Fibroblast of lung (primary cell): Measurements from ENCODE around the gene CNKSR3. TPM values are rescaled to one million over a fixed set of nuclear protein-coding genes. Genes with fewer than 3 reads are reported as not detected.

Experiments used
- DNase-seq, 2 donors: peaks; one replicate each; pipeline versions ENCODE4 v3.0.0 to v3.0.0-alpha.2; 2010; ENCODE audit warnings: low read depth in 2 of 2
- H2AFZ ChIP-seq: 2 replicates; pipeline ENCODE4 v1.5.1; 2012; ENCODE audit warnings: low read length, control low read depth, inconsistent platforms
- H3K27ac ChIP-seq: 2 replicates; pipeline ENCODE4 v1.5.1; 2011; ENCODE audit warnings: low read length, control low read depth; ENCODE audit not compliant: insufficient read depth
- H3K27me3 ChIP-seq: 2 replicates; pipeline ENCODE4 v1.5.1; 2011; ENCODE audit warnings: mild to moderate bottlenecking, low read length; ENCODE audit not compliant: control insufficient read depth, insufficient read depth
- H3K36me3 ChIP-seq: 2 replicates; pipeline ENCODE4 v1.5.1; 2011; ENCODE audit warnings: low read length; ENCODE audit not compliant: control insufficient read depth, insufficient read depth
- H3K4me1 ChIP-seq: 2 replicates; pipeline ENCODE4 v1.5.1; 2011; ENCODE audit warnings: low read length; ENCODE audit not compliant: control insufficient read depth, insufficient read depth; ENCODE audit errors: extremely low read depth
- H3K4me2 ChIP-seq: 2 replicates; pipeline ENCODE4 v1.5.1; 2011; ENCODE audit warnings: low read length, control low read depth; ENCODE audit not compliant: insufficient read depth; ENCODE audit errors: extremely low read depth
- H3K4me3 ChIP-seq, 4 experiments: fragments of 200-600 bp in 1 of 4; sonication (generic) in 1 of 4; replicated peaks in 1 of 4; 2 replicates each; pipeline ENCODE4 v1.5.1; 2011 to 2016; ENCODE audit warnings: low read length in 4 of 4, low read depth in 3 of 4, mild to moderate bottlenecking in 3 of 4, control low read depth in 2 of 4, inconsistent platforms in 1 of 4, mixed read lengths in 1 of 4; ENCODE audit not compliant: insufficient read depth in 1 of 4; ENCODE audit errors: control extremely low read depth in 1 of 4
- H3K79me2 ChIP-seq: 2 replicates; pipeline ENCODE4 v1.5.1; 2012; ENCODE audit warnings: mild to moderate bottlenecking, low read length, inconsistent platforms; ENCODE audit not compliant: control insufficient read depth, insufficient read depth
- H3K9ac ChIP-seq: 2 replicates; pipeline ENCODE4 v1.5.1; 2011; ENCODE audit warnings: mild to moderate bottlenecking, low read length, control low read depth; ENCODE audit not compliant: insufficient read depth
- H3K9me3 ChIP-seq: 2 replicates; pipeline ENCODE4 v1.5.1; 2012; ENCODE audit warnings: low read depth, low read length; ENCODE audit not compliant: control insufficient read depth, insufficient read depth
- H4K20me1 ChIP-seq: 2 replicates; pipeline ENCODE4 v1.5.1; 2011; ENCODE audit warnings: low read length; ENCODE audit not compliant: control insufficient read depth, insufficient read depth; ENCODE audit errors: extremely low read depth
- EZH2 ChIP-seq: IDR thresholded peaks from 2 replicates; pipeline ENCODE4 v1.5.1; 2012; ENCODE audit warnings: low read length, control low read depth, mild to moderate bottlenecking; ENCODE audit errors: missing control alignments
- polyA plus RNA-seq, 2 donors: library from polyadenylated mRNA; depleted of rRNA in 1 of 2; stranded (reverse) in 1 of 2; unstranded in 1 of 2; fragments of >200 nt; gene quantifications; 2 replicates each; pipeline ENCODE4 v1.2.1, GENCODE V29; 2011 to 2012; ENCODE audit warnings: missing spikeins in 1 of 2
- total RNA-seq: library from RNA; depleted of rRNA; stranded (reverse); fragments of >200 nt; gene quantifications from 2 replicates; pipeline ENCODE4 v1.2.1, GENCODE V29; 2014
- TF ChIP-seq, protein P1 (sequence below), 2 donors: IDR thresholded peaks in 1 of 2; conservative IDR thresholded peaks in 1 of 2; 1 replicate in 1 of 2; 2 replicates in 1 of 2; pipeline ENCODE4 v1.5.1; 2011 to 2012; ENCODE audit warnings: low read length in 2 of 2, control low read depth in 1 of 2, inconsistent platforms in 1 of 2, low read depth in 1 of 2, mild to moderate bottlenecking in 1 of 2

The CNKSR3 gene
- total and polyA plus RNA-seq, 2 donors (not counting 1 experiment from before 2014, with no cell fraction given) = 5.5 to 14.0 TPM

DNA sequence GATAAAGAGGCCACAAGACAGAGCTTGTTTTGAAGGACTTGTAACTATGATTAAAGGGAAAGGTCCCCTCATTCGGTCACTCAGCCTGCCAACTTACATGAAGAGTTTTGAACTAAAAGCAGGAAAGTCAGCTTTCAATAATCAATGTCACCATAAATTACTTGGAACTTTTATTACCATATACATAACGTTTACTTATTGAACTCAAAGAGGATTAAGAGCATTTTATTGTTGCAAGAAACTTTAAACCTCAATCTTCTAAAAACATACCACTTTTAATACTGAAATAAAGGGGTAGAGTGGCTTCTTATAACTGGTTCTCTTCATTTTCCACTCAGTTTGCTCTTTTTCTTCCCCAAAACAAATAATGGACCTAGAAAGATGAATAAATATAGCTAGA lies 65.1 kb downstream of the CNKSR3 start:
- H3K36me3 ChIP-seq = peaks cover 4% of the 10 kb centered on the region
- no peaks in the 10 kb centered on the region for H4K20me1 ChIP-seq
- no peaks in the 10 kb centered on the region for H3K79me2 ChIP-seq
- no peak overlapping the region for H3K4me2 ChIP-seq
- no peaks in the 10 kb centered on the region for H3K9me3 ChIP-seq
- no peaks in the 10 kb centered on the region for H3K27me3 ChIP-seq
- no peak for TF ChIP-seq EZH2
- TF ChIP-seq, protein P1, sequence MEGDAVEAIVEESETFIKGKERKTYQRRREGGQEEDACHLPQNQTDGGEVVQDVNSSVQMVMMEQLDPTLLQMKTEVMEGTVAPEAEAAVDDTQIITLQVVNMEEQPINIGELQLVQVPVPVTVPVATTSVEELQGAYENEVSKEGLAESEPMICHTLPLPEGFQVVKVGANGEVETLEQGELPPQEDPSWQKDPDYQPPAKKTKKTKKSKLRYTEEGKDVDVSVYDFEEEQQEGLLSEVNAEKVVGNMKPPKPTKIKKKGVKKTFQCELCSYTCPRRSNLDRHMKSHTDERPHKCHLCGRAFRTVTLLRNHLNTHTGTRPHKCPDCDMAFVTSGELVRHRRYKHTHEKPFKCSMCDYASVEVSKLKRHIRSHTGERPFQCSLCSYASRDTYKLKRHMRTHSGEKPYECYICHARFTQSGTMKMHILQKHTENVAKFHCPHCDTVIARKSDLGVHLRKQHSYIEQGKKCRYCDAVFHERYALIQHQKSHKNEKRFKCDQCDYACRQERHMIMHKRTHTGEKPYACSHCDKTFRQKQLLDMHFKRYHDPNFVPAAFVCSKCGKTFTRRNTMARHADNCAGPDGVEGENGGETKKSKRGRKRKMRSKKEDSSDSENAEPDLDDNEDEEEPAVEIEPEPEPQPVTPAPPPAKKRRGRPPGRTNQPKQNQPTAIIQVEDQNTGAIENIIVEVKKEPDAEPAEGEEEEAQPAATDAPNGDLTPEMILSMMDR (conservative IDR thresholded peaks at IDR 0.05 in 1 of 2, IDR thresholded peaks at IDR 0.05 in 1 of 2; ENCODE audit: low read depth in 1 of 2, low read length in 2 of 2) = no peak
- DNase-seq = no peak
- H3K4me3 ChIP-seq = no peak overlapping the region
- H3K9ac ChIP-seq = no peak overlapping the region
- no peak overlapping the region for H2AFZ ChIP-seq
- H3K27ac ChIP-seq = no peak overlapping the region
- H3K4me1 ChIP-seq = peaks cover 7% of the 10 kb centered on the region

DNA sequence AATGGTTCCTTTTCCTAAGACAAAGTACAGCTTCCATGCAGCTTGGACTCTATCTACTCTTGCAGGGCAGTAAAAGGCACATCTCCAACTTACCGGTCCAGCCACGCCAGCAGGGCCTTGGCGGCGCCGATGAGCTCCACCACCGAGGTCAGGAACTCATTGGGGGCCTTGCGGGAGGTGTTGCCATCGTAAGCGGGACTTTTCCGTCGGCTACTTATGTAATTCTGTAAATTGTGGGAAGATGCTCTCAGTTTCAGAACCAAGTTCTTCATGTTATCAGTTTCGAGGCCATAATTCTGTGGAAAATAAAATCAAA lies 68.5 kb downstream of the CNKSR3 start:
- Histone ChIP-seq H3K79me2 (no peaks in the 10 kb centered on the region), H3K36me3 (peaks cover 3% of the 10 kb centered on the region), H4K20me1 (no peaks in the 10 kb centered on the region), H3K4me2 (no peak overlapping the region), H3K4me3 (no peak overlapping the region), H2AFZ (no peak overlapping the region), H3K9me3 (no peaks in the 10 kb centered on the region), H3K4me1 (no peaks in the 10 kb centered on the region), H3K27ac (no peak overlapping the region), H3K27me3 (no peaks in the 10 kb centered on the region), H3K9ac (no peak overlapping the region)
- no peak for DNase-seq
- no peak for TF ChIP-seq EZH2
- TF ChIP-seq, protein P1 (conservative IDR thresholded peaks at IDR 0.05 in 1 of 2, IDR thresholded peaks at IDR 0.05 in 1 of 2; ENCODE audit: low read depth in 1 of 2, low read length in 2 of 2) = no peak

DNA sequence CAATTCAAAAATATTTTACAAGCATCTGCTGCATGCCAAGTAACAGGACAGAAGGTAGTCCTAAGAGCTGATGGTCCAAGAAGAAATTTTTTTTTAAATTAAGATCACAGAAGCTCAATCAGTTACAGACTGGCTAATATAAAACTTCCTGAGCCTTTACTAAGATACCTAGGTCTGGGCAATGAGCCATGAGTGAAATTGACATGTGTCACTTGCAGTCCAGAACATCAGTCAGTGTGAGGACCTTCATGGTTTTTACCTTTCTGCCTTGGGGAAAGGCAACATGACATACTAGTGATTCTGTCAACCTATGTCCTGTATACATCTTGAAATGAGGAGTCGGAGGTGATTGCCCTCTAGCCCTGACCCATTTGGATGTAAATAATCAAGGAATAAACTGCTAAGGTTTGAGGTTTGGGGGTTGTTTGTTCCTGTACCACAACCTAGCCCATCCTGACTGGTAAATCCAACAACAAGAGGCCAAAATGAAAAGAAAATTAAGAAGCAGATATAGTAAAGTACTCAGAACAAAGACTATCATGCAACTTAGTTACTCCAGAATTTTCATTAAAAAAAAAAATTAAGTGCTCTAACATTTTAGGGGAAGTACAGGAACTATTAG lies 70.0 kb downstream of the CNKSR3 start:
- no peak for DNase-seq
- Histone ChIP-seq H3K4me2 (no peak overlapping the region), H3K9me3 (no peaks in the 10 kb centered on the region), H3K4me3 (no peak overlapping the region), H3K27ac (no peak overlapping the region), H3K36me3 (peaks cover 3% of the 10 kb centered on the region), H3K9ac (no peak overlapping the region), H3K4me1 (no peaks in the 10 kb centered on the region), H4K20me1 (no peaks in the 10 kb centered on the region), H3K79me2 (no peaks in the 10 kb centered on the region), H2AFZ (no peak overlapping the region), H3K27me3 (no peaks in the 10 kb centered on the region)
- TF ChIP-seq, protein P1 (conservative IDR thresholded peaks at IDR 0.05 in 1 of 2, IDR thresholded peaks at IDR 0.05 in 1 of 2; ENCODE audit: low read depth in 1 of 2, low read length in 2 of 2) = no peak
- TF ChIP-seq EZH2 = no peak
